GM21423 (cell line): ENCODE results near the gene PRKAA1.

Experiments used
- ATAC-seq: cut with Tn5 transposase; IDR thresholded peaks from one replicate; pipeline ENCODE4 v1.9.1; 2021; ENCODE audit warnings: mild to moderate bottlenecking, moderate library complexity; ENCODE audit not compliant: unreplicated experiment

PRKAA1 gene

GRCh38 chr5:40798012-40798800 is at the start of gene PRKAA1:
Gene PRKAA1, minus strand, starts transcription at chr5:40798374. Its CDS starts 185 bp downstream, at chr5:40798189.
- ATAC-seq, result peak; percentile 94

- no peak for ATAC-seq
These were observed 49.4 kb upstream of the PRKAA1 start for GRCh38 chr5:40847525-40847924.

GRCh38 chr5:40846371-40846770 is 48.2 kb upstream of the PRKAA1 start:
- ATAC-seq, result no peak

- no peak for ATAC-seq
These were observed 46.4 kb upstream of the PRKAA1 start for GRCh38 chr5:40844565-40844964.

GRCh38 chr5:40842351-40842750 is 44.2 kb upstream of the PRKAA1 start:
- ATAC-seq, result no peak

GRCh38 chr5:40841068-40841805 is 43.1 kb upstream of the PRKAA1 start, which contains the start of gene CARD6:
Gene CARD6, plus strand, starts transcription at chr5:40841367. Its CDS starts 16 bp downstream, at chr5:40841383.
- ATAC-seq, result peak; percentile 47

- no peak for ATAC-seq
These were observed 39.9 kb upstream of the PRKAA1 start for GRCh38 chr5:40838086-40838485.

- ATAC-seq, result peak; percentile 96
These were observed 36.9 kb upstream of the PRKAA1 start, which contains the start of gene RPL37 for GRCh38 chr5:40834849-40835787. Gene RPL37, minus strand, starts transcription at chr5:40835222. Its CDS starts 37 bp downstream, at chr5:40835185.

GRCh38 chr5:40834391-40834848 is 36.2 kb upstream of the PRKAA1 start:
- ATAC-seq, result no peak

- no peak for ATAC-seq
These were observed 35.6 kb upstream of the PRKAA1 start for GRCh38 chr5:40833712-40834229.

GRCh38 chr5:40832345-40832744 is 34.2 kb upstream of the PRKAA1 start:
- ATAC-seq, result no peak

GRCh38 chr5:40831346-40832210 is 33.4 kb upstream of the PRKAA1 start:
- ATAC-seq, result no peak

- ATAC-seq, result no peak
These were observed 31.8 kb upstream of the PRKAA1 start for GRCh38 chr5:40829748-40830533.

- ATAC-seq, result no peak
These were observed 30.8 kb upstream of the PRKAA1 start for GRCh38 chr5:40828690-40829661.

GRCh38 chr5:40828021-40828631 is 30.0 kb upstream of the PRKAA1 start:
- ATAC-seq, result no peak

GRCh38 chr5:40827188-40827977 is 29.2 kb upstream of the PRKAA1 start:
- no peak for ATAC-seq
